Body of pancreas (tissue), 4 donors: ENCODE data around the gene RARS2. TPM values are rescaled to one million over a fixed set of nuclear protein-coding genes. Genes with fewer than 3 reads are reported as not detected.

ENCODE experiments used
- ATAC-seq: fragments of 150-250 bp; one replicate; pipeline ENCODE4 v1.9.1; 2016
- DNase-seq, 4 donors: peaks; one replicate each; pipeline ENCODE4 v3.0.0-alpha.2; 2019
- H3K27ac ChIP-seq, 4 donors: fragments of 200-600 bp; sonication (generic); 1 replicate in 3 of 4; 2 replicates in 1 of 4; pipeline versions ENCODE4 v1.5.1 to v1.6.1; 2016 to 2019; ENCODE audit warnings: mild to moderate bottlenecking in 1 of 4, mixed read lengths in 1 of 4, moderate library complexity in 1 of 4
- H3K27me3 ChIP-seq, 2 donors: fragments of 200-600 bp; sonication (generic); one replicate each; pipeline ENCODE4 v1.6.0; 2016; ENCODE audit warnings: mild to moderate bottlenecking in 1 of 2
- H3K36me3 ChIP-seq, 2 donors: fragments of 200-600 bp; sonication (generic); replicated peaks in 1 of 2; 2 replicates each; pipeline ENCODE4 v1.5.1; 2016; ENCODE audit warnings: low read depth in 2 of 2; ENCODE audit not compliant: insufficient read depth in 1 of 2
- H3K4me1 ChIP-seq: fragments of 200-600 bp; sonication (generic); one replicate; pipeline ENCODE4 v1.6.0; 2016
- H3K4me3 ChIP-seq, 2 donors: fragments of 200-600 bp; sonication (generic); 1 replicate in 1 of 2; 2 replicates in 1 of 2; pipeline ENCODE4 v1.5.1; 2016 to 2019
- H3K9me3 ChIP-seq, 3 donors: fragments of 200-600 bp; sonication (generic); 1 replicate in 2 of 3; 2 replicates in 1 of 3; pipeline ENCODE4 v1.5.1; 2016
- POLR2A ChIP-seq, 3 donors: fragments of 450-650 bp; IDR thresholded peaks; one replicate each; pipeline ENCODE4 v1.6.1; 2016; ENCODE audit warnings: antibody characterized with exemption in 3 of 3, mild to moderate bottlenecking in 2 of 3
- WGBS, 2 donors: methylation state at CpG; one replicate each; pipeline ENCODE4 v1.1.5; 2017; 5-methylcytosine and 5-hydroxymethylcytosine counted together
- intact Hi-C: fragments of 100-400 bp; cut with DNase I; formaldehyde crosslinking; loops from one replicate; pipeline ENCODE4 v1.15.1; 2023
- total RNA-seq, 2 donors: library from RNA; depleted of rRNA; stranded (reverse); fragments of >200 nt; gene quantifications; one replicate each; pipeline ENCODE4 v1.1.0, GENCODE V29; 2016
- TF ChIP-seq, protein P1 (sequence below), 7 experiments: fragments of 450-650 bp in 4 of 7; fragments of 200-600 bp in 3 of 7; sonication (generic) in 3 of 7; IDR thresholded peaks; one replicate each; pipeline ENCODE4 v1.5.1; 2016 to 2019; ENCODE audit warnings: antibody characterized with exemption in 7 of 7

Gene RARS2
- total RNA-seq, 2 donors from 2014 or later: 7.3 to 15.8 TPM

DNA sequence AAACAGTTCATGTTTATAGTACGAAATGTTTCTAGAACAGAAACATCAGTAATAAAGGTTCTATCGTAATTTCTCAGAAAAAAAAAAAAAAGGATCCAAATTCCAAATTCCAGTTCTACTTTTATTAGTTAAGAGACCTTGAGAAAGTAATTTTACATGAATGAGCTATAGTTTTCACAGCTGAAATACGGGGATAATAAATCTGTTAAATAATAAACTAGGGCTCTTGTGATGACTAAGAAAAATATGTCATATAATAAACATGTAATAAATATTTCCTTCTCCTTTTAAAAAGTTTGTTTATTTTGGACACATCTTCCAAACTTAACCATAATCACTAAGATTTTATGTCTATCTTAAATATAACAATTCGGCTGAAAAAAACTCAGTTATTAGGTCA, 17.8 kb downstream of the RARS2 start:
- Histone ChIP-seq H3K36me3 (no peaks in the 10 kb centered on the region), H3K27me3 (no peaks in the 10 kb centered on the region), H3K27ac (no peak overlapping the region), H3K4me1 (peaks cover 6% of the 10 kb centered on the region), H3K9me3 (no peaks in the 10 kb centered on the region), H3K4me3 (no peak overlapping the region)
- TF ChIP-seq, protein P1, sequence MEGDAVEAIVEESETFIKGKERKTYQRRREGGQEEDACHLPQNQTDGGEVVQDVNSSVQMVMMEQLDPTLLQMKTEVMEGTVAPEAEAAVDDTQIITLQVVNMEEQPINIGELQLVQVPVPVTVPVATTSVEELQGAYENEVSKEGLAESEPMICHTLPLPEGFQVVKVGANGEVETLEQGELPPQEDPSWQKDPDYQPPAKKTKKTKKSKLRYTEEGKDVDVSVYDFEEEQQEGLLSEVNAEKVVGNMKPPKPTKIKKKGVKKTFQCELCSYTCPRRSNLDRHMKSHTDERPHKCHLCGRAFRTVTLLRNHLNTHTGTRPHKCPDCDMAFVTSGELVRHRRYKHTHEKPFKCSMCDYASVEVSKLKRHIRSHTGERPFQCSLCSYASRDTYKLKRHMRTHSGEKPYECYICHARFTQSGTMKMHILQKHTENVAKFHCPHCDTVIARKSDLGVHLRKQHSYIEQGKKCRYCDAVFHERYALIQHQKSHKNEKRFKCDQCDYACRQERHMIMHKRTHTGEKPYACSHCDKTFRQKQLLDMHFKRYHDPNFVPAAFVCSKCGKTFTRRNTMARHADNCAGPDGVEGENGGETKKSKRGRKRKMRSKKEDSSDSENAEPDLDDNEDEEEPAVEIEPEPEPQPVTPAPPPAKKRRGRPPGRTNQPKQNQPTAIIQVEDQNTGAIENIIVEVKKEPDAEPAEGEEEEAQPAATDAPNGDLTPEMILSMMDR (IDR thresholded peaks at IDR 0.05): no peak
- TF ChIP-seq POLR2A (IDR thresholded peaks at IDR 0.05): no peak
- intact Hi-C loops: no loop called here
- WGBS, 2 donors: 52 to 59% methylated on average over 4 of the region's 4 CpGs
- no peak for ATAC-seq
- no peak for DNase-seq

DNA sequence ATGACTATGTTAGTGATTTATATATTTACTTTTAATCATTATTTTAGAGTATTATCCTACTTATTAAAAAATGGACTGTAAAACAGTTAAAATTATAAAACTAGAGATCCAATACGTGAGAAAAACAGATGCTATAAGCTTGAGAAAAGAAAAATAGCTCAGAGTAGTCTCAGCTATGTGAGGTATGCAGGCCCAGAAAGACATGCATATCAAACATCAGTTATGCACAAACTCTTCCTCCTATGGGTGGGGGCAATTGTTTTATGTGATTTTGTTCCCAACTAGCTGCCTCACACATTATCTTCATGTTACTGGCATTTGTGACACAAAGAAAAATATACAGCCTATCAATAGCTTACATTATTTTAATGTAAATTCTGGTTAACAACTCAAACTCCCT, 28.8 kb downstream of the RARS2 start:
- DNase-seq (no peak), ATAC-seq (no peak)
- Histone ChIP-seq H3K9me3 (no peaks in the 10 kb centered on the region), H3K27ac (no peak overlapping the region), H3K4me1 (no peaks in the 10 kb centered on the region), H3K4me3 (no peak overlapping the region), H3K27me3 (no peaks in the 10 kb centered on the region), H3K36me3 (peaks cover 5 to 12% of the 10 kb centered on the region in 2 donors)
- TF ChIP-seq, protein P1 (IDR thresholded peaks at IDR 0.05): no peak
- TF ChIP-seq POLR2A (IDR thresholded peaks at IDR 0.05): no peak
- 77 to 90% methylated on average over 1 of the region's 1 CpG for WGBS, 2 donors
- intact Hi-C loops: no loop called here

DNA sequence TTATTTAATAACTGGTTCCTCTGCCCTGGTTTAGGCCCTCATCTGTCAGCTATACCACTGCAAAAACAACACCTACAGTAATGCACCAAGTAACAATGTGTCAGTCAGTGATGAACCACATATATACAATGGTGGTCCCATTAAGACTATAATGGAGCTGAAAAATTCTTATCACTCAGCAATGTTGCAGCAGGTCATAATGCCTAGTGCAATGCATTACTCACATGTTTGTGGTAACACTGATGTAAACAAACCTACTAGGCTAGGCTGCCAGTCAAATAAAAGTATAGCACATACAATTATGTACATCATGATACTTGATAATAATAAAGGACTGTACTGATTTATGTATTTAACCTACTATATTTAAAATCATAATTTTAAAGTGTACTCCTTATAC, 31.3 kb downstream of the RARS2 start:
- DNase-seq: no peak
- Histone ChIP-seq H3K27me3 (no peaks in the 10 kb centered on the region), H3K4me3 (no peak overlapping the region), H3K27ac (no peak overlapping the region), H3K9me3 (no peaks in the 10 kb centered on the region), H3K4me1 (no peaks in the 10 kb centered on the region), H3K36me3 (peaks cover 3 to 13% of the 10 kb centered on the region in 2 donors)
- TF ChIP-seq, protein P1 (IDR thresholded peaks at IDR 0.05): no peak
- no peak for TF ChIP-seq POLR2A (IDR thresholded peaks at IDR 0.05)
- ATAC-seq: no peak
- intact Hi-C loops: no loop called here

DNA sequence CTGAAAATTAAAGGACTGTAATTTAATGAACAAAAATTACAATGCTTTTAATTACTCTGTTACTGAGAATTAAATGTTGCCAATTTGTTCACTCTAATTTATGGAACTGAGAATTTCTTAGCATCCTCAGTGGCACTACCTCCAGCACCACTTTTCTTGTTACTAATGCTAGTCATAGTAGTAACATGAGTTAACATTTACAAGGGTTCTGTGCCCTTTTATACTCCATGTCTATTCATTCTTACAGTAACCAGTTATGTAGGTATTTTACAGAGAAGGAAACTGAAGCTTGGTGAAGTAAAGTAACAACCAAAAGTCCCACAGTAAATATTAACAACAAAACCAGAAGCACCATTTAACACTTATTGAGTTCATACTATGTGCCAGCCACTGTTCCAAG, 34.3 kb downstream of the RARS2 start:
- TF ChIP-seq POLR2A (IDR thresholded peaks at IDR 0.05): no peak
- TF ChIP-seq, protein P1 (IDR thresholded peaks at IDR 0.05): no peak
- no peak for ATAC-seq
- intact Hi-C loops: no loop called here
- Histone ChIP-seq H3K36me3 (peaks cover 0 to 8% of the 10 kb centered on the region in 2 donors), H3K27ac (no peak overlapping the region), H3K4me1 (no peaks in the 10 kb centered on the region), H3K4me3 (no peak overlapping the region), H3K9me3 (no peaks in the 10 kb centered on the region), H3K27me3 (no peaks in the 10 kb centered on the region)
- DNase-seq: no peak

DNA sequence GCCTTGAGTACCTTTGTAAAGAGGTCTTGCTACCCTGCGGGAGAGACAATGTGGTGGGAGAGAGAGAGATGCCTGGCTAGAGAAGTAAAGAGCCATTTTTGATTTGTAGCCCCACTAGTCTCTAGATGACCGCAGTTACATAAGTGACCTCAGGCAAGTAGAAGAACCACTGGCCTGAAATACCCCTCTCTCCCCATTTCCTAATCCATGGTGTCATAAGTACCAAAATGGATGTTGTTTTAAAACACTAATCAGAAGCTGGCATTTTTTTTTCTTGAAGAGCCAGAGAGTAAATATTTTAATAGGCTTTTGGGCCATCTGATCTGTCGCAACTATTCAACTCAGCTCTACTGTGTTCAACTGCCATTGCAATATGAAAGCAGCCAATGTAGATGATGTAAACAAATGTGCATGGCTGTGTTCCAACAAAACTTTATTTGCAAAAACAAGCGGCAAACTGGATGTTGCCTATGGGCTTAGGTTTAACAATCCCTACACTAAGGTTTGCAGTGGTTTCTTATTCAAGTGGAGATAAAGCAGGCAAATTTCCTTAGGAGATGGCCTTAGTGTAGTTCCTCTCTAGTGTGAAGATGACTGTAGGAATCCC, 36.5 kb downstream of the RARS2 start:
- intact Hi-C loops: no loop called here
- TF ChIP-seq, protein P1 (IDR thresholded peaks at IDR 0.05): no peak
- TF ChIP-seq POLR2A (IDR thresholded peaks at IDR 0.05): no peak
- no peaks in the 10 kb centered on the region for H3K9me3 ChIP-seq
- peaks cover 0 to 7% of the 10 kb centered on the region in 2 donors for H3K36me3 ChIP-seq
- no peaks in the 10 kb centered on the region for H3K27me3 ChIP-seq
- no peak overlapping the region for H3K4me3 ChIP-seq
- DNase-seq (no peak), ATAC-seq (no peak)
- 77 to 98% methylated on average over 4 of the region's 4 CpGs for WGBS, 2 donors
- H3K4me1 ChIP-seq: no peaks in the 10 kb centered on the region
- no peak overlapping the region for H3K27ac ChIP-seq
